ENCODE measurements around the gene BRD3OS. TPM values are rescaled to one million over a fixed set of nuclear protein-coding genes. Genes with fewer than 3 reads are reported as not detected.

Gene BRD3OS
- total RNA-seq, 1 experiment from 2014 or later: 16.2 TPM

DNA sequence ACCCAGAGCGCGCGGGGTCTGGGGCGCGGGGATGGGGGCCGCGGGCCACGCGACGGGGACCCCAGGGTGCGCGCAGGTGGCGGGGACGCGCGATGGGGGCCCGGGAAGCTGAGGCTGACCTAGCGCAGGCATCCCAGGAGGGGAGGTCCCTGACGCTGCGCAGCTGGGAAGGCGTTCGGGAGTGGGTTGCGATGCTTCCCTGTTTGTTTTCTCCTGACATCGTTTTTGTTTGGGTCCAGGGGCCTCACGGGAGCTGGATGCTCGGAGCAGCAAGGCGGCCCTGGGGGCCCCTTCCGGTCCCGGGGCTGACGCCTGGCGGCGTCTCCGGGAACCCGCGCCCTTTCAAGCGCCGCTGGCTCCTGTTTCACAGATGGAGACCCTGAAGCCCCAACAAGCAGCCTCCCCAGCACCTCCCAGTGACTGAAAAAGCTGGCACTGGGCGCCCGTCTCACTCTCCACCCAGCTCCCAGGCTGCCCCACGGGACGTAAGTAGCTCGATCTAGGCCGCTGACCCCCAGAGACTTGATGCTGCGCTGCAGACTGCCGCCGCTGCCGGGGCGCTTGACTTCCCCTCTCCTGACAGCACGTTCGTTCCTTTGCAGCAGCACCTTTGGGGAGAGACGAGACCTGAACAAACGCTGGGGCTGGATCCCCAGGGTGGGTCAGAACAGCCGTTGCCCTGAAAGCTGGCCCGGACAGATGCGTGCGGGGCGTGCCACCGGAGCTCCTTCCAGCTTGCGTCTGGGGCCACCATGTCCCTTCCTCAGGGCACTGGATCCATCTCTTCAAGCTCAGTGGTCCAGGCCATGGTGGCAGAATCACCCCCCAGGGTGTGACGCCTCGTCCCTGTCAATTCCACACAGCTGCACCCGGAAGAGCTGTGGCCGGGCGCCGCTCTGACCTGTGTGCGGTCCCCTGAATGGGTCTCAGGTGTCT, 593 bp downstream of the BRD3OS start:
- H3K36me3 Mint-ChIP-seq: peaks cover 6% of the 10 kb centered on the region
- H3K9me3 Mint-ChIP-seq: no peaks in the 10 kb centered on the region
- ChIA-PET CTCF (interaction anchor here (0.6 to 2.8 kb wide), 16 partner anchors 28 to 787 kb away, joined by 3 to 24 read pairs (median 4); partner anchors contain the start of gene SARDH), POLR2A (interaction anchor here (1.1 to 1.2 kb wide), 2 partner anchors 25 to 40 kb away, joined by 3 to 4 read pairs; no protein-coding TSS in a partner anchor)
- H3K27ac Mint-ChIP-seq: no peak overlapping the region
- peaks cover 10% of the 10 kb centered on the region; the same call in 1 of the 2 replicates for H3K4me1 Mint-ChIP-seq
- H3K27me3 Mint-ChIP-seq (ENCODE audit: low read depth): no peaks in the 10 kb centered on the region
- DNase-seq (ENCODE audit: low spot score) (peak; percentile 68), ATAC-seq (peak; percentile 1)
- TF ChIP-seq CREM (CRISPR knock-in tag; IDR thresholded peaks at IDR 0.05) (0 out of 2 replicates have a peak, but pooled peaks have one; percentile 21), NFYB (CRISPR knock-in tag; conservative IDR thresholded peaks at IDR 0.05; ENCODE audit: low read depth) (0 out of 2 replicates have a peak, but pooled peaks have one; percentile 3)
- TF ChIP-seq, protein P1, sequence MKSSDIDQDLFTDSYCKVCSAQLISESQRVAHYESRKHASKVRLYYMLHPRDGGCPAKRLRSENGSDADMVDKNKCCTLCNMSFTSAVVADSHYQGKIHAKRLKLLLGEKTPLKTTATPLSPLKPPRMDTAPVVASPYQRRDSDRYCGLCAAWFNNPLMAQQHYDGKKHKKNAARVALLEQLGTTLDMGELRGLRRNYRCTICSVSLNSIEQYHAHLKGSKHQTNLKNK (CRISPR knock-in tag; IDR thresholded peaks at IDR 0.05): no peak
- H3K4me3 Mint-ChIP-seq: peak overlapping the region; percentile 68

DNA sequence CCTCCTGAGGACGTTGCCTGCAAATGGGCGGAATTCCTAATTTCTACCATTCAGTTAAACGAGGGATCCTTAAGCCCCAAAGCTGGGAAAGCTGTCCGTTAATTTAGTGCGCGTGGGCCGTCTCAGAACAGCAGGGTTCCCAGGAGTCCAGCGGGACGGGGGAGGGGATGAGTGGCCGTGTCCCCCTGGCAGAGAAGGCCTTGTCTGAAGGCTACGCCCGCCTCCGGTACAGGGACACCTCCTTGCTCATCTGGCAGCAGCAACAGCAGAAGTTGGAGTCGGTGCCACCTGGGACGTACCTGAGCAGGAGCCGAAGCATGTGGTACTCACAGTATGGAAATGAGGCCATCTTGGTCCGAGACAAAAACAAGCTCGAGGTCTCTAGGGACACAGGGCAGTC, 1.3 kb downstream of the BRD3OS start:
- DNase-seq (ENCODE audit: low spot score): no peak
- ChIA-PET POLR2A (no interaction called here), CTCF (interaction anchor here (0.9 to 2.8 kb wide), 5 partner anchors 72 to 284 kb away, joined by 3 to 24 read pairs (median 4); no protein-coding TSS in a partner anchor)
- ATAC-seq: no peak
- peak overlapping the region; percentile 68 for H3K4me3 Mint-ChIP-seq
- H3K27me3 Mint-ChIP-seq (ENCODE audit: low read depth): no peaks in the 10 kb centered on the region
- H3K36me3 Mint-ChIP-seq: peaks cover 9% of the 10 kb centered on the region
- H3K4me1 Mint-ChIP-seq: peaks cover 10% of the 10 kb centered on the region; the same call in 1 of the 2 replicates
- no peak overlapping the region for H3K27ac Mint-ChIP-seq
- no peak for TF ChIP-seq RELA (CRISPR knock-in tag; IDR thresholded peaks at IDR 0.05; ENCODE audit: borderline replicate concordance)
- no peak for TF ChIP-seq SP1 (CRISPR knock-in tag; conservative IDR thresholded peaks at IDR 0.05)
- TF ChIP-seq KAT7 (CRISPR knock-in tag; IDR thresholded peaks at IDR 0.05; ENCODE audit: borderline replicate concordance): no peak
- TF ChIP-seq JAZF1 (CRISPR knock-in tag; IDR thresholded peaks at IDR 0.05): no peak
- TF ChIP-seq, protein P2, sequence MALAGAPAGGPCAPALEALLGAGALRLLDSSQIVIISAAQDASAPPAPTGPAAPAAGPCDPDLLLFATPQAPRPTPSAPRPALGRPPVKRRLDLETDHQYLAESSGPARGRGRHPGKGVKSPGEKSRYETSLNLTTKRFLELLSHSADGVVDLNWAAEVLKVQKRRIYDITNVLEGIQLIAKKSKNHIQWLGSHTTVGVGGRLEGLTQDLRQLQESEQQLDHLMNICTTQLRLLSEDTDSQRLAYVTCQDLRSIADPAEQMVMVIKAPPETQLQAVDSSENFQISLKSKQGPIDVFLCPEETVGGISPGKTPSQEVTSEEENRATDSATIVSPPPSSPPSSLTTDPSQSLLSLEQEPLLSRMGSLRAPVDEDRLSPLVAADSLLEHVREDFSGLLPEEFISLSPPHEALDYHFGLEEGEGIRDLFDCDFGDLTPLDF (CRISPR knock-in tag; IDR thresholded peaks at IDR 0.05): no peak
- TF ChIP-seq, protein P3, sequence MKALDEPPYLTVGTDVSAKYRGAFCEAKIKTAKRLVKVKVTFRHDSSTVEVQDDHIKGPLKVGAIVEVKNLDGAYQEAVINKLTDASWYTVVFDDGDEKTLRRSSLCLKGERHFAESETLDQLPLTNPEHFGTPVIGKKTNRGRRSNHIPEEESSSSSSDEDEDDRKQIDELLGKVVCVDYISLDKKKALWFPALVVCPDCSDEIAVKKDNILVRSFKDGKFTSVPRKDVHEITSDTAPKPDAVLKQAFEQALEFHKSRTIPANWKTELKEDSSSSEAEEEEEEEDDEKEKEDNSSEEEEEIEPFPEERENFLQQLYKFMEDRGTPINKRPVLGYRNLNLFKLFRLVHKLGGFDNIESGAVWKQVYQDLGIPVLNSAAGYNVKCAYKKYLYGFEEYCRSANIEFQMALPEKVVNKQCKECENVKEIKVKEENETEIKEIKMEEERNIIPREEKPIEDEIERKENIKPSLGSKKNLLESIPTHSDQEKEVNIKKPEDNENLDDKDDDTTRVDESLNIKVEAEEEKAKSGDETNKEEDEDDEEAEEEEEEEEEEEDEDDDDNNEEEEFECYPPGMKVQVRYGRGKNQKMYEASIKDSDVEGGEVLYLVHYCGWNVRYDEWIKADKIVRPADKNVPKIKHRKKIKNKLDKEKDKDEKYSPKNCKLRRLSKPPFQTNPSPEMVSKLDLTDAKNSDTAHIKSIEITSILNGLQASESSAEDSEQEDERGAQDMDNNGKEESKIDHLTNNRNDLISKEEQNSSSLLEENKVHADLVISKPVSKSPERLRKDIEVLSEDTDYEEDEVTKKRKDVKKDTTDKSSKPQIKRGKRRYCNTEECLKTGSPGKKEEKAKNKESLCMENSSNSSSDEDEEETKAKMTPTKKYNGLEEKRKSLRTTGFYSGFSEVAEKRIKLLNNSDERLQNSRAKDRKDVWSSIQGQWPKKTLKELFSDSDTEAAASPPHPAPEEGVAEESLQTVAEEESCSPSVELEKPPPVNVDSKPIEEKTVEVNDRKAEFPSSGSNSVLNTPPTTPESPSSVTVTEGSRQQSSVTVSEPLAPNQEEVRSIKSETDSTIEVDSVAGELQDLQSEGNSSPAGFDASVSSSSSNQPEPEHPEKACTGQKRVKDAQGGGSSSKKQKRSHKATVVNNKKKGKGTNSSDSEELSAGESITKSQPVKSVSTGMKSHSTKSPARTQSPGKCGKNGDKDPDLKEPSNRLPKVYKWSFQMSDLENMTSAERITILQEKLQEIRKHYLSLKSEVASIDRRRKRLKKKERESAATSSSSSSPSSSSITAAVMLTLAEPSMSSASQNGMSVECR (CRISPR knock-in tag; IDR thresholded peaks at IDR 0.05; ENCODE audit: borderline replicate concordance): no peak
- no peak for TF ChIP-seq IRF2 (CRISPR knock-in tag; IDR thresholded peaks at IDR 0.05; ENCODE audit: borderline replicate concordance, low read depth)
- TF ChIP-seq ZNF219 (CRISPR knock-in tag; IDR thresholded peaks at IDR 0.05; ENCODE audit: borderline replicate concordance): no peak
- TF ChIP-seq EMX1 (CRISPR knock-in tag; IDR thresholded peaks at IDR 0.05): no peak
- TF ChIP-seq, protein P4, sequence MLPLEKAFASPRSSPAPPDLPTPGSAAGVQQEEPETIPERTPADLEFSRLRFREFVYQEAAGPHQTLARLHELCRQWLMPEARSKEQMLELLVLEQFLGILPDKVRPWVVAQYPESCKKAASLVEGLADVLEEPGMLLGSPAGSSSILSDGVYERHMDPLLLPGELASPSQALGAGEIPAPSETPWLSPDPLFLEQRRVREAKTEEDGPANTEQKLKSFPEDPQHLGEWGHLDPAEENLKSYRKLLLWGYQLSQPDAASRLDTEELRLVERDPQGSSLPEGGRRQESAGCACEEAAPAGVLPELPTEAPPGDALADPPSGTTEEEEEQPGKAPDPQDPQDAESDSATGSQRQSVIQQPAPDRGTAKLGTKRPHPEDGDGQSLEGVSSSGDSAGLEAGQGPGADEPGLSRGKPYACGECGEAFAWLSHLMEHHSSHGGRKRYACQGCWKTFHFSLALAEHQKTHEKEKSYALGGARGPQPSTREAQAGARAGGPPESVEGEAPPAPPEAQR (CRISPR knock-in tag; IDR thresholded peaks at IDR 0.05): no peak
- TF ChIP-seq, protein P5, sequence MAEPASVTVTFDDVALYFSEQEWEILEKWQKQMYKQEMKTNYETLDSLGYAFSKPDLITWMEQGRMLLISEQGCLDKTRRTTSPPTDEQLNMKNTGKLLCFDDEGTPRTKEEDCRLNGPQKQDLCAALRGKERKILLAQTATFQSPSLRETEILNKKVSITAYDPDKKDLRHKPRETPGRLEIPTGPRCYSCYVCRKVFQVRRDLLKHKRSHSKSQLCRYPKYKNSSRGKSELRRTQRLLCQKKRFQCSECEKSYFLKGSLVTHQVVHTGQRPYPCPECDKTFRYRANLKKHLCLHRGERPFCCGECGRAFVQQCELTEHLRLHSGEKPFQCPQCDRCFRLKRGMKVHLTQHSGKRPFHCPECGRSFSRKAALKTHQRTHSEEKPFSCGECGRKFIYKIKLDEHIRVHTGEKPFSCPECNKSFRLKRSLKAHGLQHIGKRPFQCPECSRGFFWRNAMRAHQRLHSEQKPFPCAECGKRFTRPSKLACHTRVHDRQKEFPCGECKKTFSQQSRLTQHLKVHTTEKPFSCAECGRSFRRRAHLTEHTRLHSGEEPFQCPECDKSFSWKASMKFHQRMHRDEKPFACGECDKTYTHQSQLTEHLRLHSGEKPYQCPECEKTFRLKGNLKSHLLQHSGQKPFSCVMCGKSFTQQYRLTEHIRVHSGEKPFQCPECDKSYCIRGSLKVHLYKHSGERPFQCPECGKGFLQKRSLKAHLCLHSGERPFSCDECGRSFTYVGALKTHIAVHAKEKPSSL (CRISPR knock-in tag; conservative IDR thresholded peaks at IDR 0.05): no peak
- TF ChIP-seq GRHL2 (CRISPR knock-in tag; IDR thresholded peaks at IDR 0.05; ENCODE audit: insufficient replicate concordance, severe bottlenecking): no peak
- TF ChIP-seq, protein P6, sequence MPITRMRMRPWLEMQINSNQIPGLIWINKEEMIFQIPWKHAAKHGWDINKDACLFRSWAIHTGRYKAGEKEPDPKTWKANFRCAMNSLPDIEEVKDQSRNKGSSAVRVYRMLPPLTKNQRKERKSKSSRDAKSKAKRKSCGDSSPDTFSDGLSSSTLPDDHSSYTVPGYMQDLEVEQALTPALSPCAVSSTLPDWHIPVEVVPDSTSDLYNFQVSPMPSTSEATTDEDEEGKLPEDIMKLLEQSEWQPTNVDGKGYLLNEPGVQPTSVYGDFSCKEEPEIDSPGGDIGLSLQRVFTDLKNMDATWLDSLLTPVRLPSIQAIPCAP (CRISPR knock-in tag; IDR thresholded peaks at IDR 0.05): no peak
- no peak for TF ChIP-seq PRRX2 (CRISPR knock-in tag; IDR thresholded peaks at IDR 0.05)
- no peak for TF ChIP-seq ZNF416 (CRISPR knock-in tag; IDR thresholded peaks at IDR 0.05)
- H3K9me3 Mint-ChIP-seq: no peaks in the 10 kb centered on the region

Data from WTC11 (cell line).